GM23338 (cell line): ENCODE results near the gene LRCH3. TPM values are rescaled to one million over a fixed set of nuclear protein-coding genes. Genes with fewer than 3 reads are reported as not detected.
A peak's percentile ranks its signal among the peaks of the same experiment; 100 is the strongest.

Source experiments
- ATAC-seq: fragments of 200-7000 bp; cut with Tn5 transposase; 3 replicates; pipeline ENCODE4 v1.9.1; 2020
- DNase-seq: peaks from one replicate; pipeline ENCODE4 v3.0.0-alpha.2; 2015; ENCODE audit warnings: low spot score
- H2AFZ ChIP-seq: fragments of 200-600 bp; sonication (generic); 2 replicates; pipeline ENCODE4 v1.8.0; 2016; ENCODE audit warnings: antibody characterized with exemption, mild to moderate bottlenecking, moderate library complexity
- H3F3A ChIP-seq: fragments of 200-600 bp; sonication (generic); replicated peaks from 2 replicates; pipeline ENCODE4 v1.8.0; 2017; ENCODE audit warnings: antibody characterized with exemption, mixed run types, low read depth
- H3K27ac ChIP-seq: fragments of 200-600 bp; sonication (generic); 2 replicates; pipeline ENCODE4 v1.6.1; 2016; ENCODE audit warnings: low read depth
- H3K27me3 ChIP-seq: fragments of 200-600 bp; sonication (generic); 2 replicates; pipeline ENCODE4 v1.8.0; 2016; ENCODE audit warnings: mild to moderate bottlenecking, mixed run types, moderate library complexity; ENCODE audit not compliant: insufficient read depth
- H3K36me3 ChIP-seq: fragments of 200-600 bp; sonication (generic); 2 replicates; pipeline ENCODE4 v1.8.0; 2016; ENCODE audit warnings: mild to moderate bottlenecking; ENCODE audit not compliant: insufficient read depth
- H3K4me1 ChIP-seq: fragments of 200-600 bp; sonication (generic); 2 replicates; pipeline ENCODE4 v1.8.0; 2016; ENCODE audit warnings: mild to moderate bottlenecking, moderate library complexity; ENCODE audit not compliant: insufficient read depth
- H3K4me2 ChIP-seq: fragments of 200-600 bp; sonication (generic); 2 replicates; pipeline ENCODE4 v1.7.1; 2017; ENCODE audit warnings: mixed run types
- H3K4me3 ChIP-seq: fragments of 200-600 bp; sonication (generic); 2 replicates; pipeline ENCODE4 v1.6.1; 2016; ENCODE audit warnings: mixed run types
- H3K79me2 ChIP-seq: fragments of 200-600 bp; sonication (generic); replicated peaks from 2 replicates; pipeline ENCODE4 v1.8.0; 2017; ENCODE audit warnings: mild to moderate bottlenecking; ENCODE audit not compliant: insufficient read depth
- H3K9me2 ChIP-seq: fragments of 200-600 bp; sonication (generic); 2 replicates; pipeline ENCODE4 v1.8.0; 2017; ENCODE audit not compliant: insufficient read depth
- H4K20me1 ChIP-seq: fragments of 200-600 bp; sonication (generic); replicated peaks from 2 replicates; pipeline ENCODE4 v1.8.0; 2017; ENCODE audit warnings: mild to moderate bottlenecking; ENCODE audit not compliant: insufficient read depth
- H3K27ac Mint-ChIP-seq: 2 replicates; pipeline ENCODE4 v1.8.0; 2020; ENCODE audit warnings: inconsistent platforms, mild to moderate bottlenecking, moderate library complexity, mixed read lengths
- H3K27me3 Mint-ChIP-seq: 3 replicates; pipeline ENCODE4 v1.8.0; 2022; ENCODE audit warnings: low read depth, mild to moderate bottlenecking, moderate library complexity, mixed read lengths, inconsistent platforms; ENCODE audit not compliant: insufficient read depth, poor library complexity
- H3K36me3 Mint-ChIP-seq: 3 replicates; pipeline ENCODE4 v1.8.0; 2021; ENCODE audit warnings: low read depth, mild to moderate bottlenecking, inconsistent platforms, moderate library complexity, mixed read lengths
- H3K4me1 Mint-ChIP-seq: 3 replicates; pipeline ENCODE4 v1.8.0; 2020; ENCODE audit warnings: mild to moderate bottlenecking, inconsistent platforms, mixed read lengths
- H3K4me3 Mint-ChIP-seq: 3 replicates; pipeline ENCODE4 v1.8.0; 2021; ENCODE audit warnings: moderate library complexity, mild to moderate bottlenecking, inconsistent platforms, mixed read lengths
- H3K9me3 Mint-ChIP-seq: 3 replicates; pipeline ENCODE4 v1.8.0; 2020; ENCODE audit warnings: moderate library complexity, mild to moderate bottlenecking, inconsistent platforms, mixed read lengths
- CREB1 ChIP-seq: fragments of 250-450 bp; sonication (Bioruptor Pico); IDR thresholded peaks from 2 replicates; pipeline ENCODE4 v1.5.0; 2020; ENCODE audit warnings: low read depth, mild to moderate bottlenecking, moderate library complexity
- CTCF ChIP-seq, 2 experiments: fragments of 200-600 bp in 1 of 2; sonication (generic) in 1 of 2; conservative IDR thresholded peaks; 2 replicates each; pipeline versions ENCODE4 v1.5.1 to v1.6.1; 2016 to 2017; ENCODE audit warnings: antibody characterized with exemption in 2 of 2, low read depth in 2 of 2, mild to moderate bottlenecking in 2 of 2, moderate library complexity in 1 of 2
- ETS1 ChIP-seq: IDR thresholded peaks from 2 replicates; pipeline ENCODE4 v1.6.1; 2016; ENCODE audit warnings: antibody characterized with exemption
- EZH2 ChIP-seq: fragments of 200-600 bp; sonication (generic); IDR thresholded peaks from one replicate; pipeline ENCODE4 v1.8.0; 2017; ENCODE audit warnings: antibody characterized with exemption, mild to moderate bottlenecking, low read depth; ENCODE audit not compliant: unreplicated experiment
- EZH2phosphoT487 ChIP-seq: fragments of 200-600 bp; sonication (generic); IDR thresholded peaks from one replicate; pipeline ENCODE4 v1.8.1; 2018; ENCODE audit warnings: antibody characterized with exemption; ENCODE audit not compliant: unreplicated experiment
- POLR2AphosphoS5 ChIP-seq: IDR thresholded peaks from 2 replicates; pipeline ENCODE4 v1.6.1; 2016; ENCODE audit warnings: antibody characterized with exemption, low read depth
- REST ChIP-seq: IDR thresholded peaks from one replicate; pipeline ENCODE4 v1.6.1; 2018; ENCODE audit warnings: antibody characterized with exemption; ENCODE audit not compliant: unreplicated experiment
- STAT1 ChIP-seq: IDR thresholded peaks from one replicate; pipeline ENCODE4 v1.6.1; 2016; ENCODE audit warnings: antibody characterized with exemption; ENCODE audit not compliant: unreplicated experiment
- ZNF114 ChIP-seq: fragments of 250-450 bp; sonication (Bioruptor Pico); IDR thresholded peaks from 2 replicates; pipeline ENCODE4 v1.5.0; 2020; ENCODE audit warnings: mild to moderate bottlenecking, moderate library complexity
- ZNF331 ChIP-seq: fragments of 250-450 bp; sonication (Bioruptor Pico); IDR thresholded peaks from 2 replicates; pipeline ENCODE4 v1.5.0; 2020; ENCODE audit warnings: low read depth, mild to moderate bottlenecking, moderate library complexity
- ZNF462 ChIP-seq: fragments of 250-450 bp; sonication (Bioruptor Pico); IDR thresholded peaks from 2 replicates; pipeline ENCODE4 v1.5.0; 2020; ENCODE audit warnings: mild to moderate bottlenecking, moderate library complexity
- polyA plus RNA-seq: library from polyadenylated mRNA; unstranded; fragments of >200 nt; fragmentation: Nextera tagmentation; extraction: Ambion mirVana; gene quantifications from 2 replicates; pipeline ENCODE4 v1.2.1, GENCODE V29; 2016
- total RNA-seq: library from RNA; depleted of rRNA; stranded (reverse); fragments of >200 nt; shearing (Covaris generic); gene quantifications from 2 replicates; pipeline ENCODE4 v1.2.3, GENCODE V29; 2014

LRCH3 gene
- total and polyA plus RNA-seq, 2 experiments from 2014 or later, result 22.9 to 60.0 TPM

GRCh38 chr3:197858133-197858532 is 67.1 kb downstream of the LRCH3 start:
- Histone ChIP-seq H3K9me2 (no peaks in the 10 kb centered on the region), H3K4me2 (peak overlapping the region; percentile 28), H3F3A (no peaks in the 10 kb centered on the region), H3K4me1 (peaks cover 44% of the 10 kb centered on the region), H3K79me2 (no peaks in the 10 kb centered on the region), H3K4me3 (no peak overlapping the region), H3K27ac (peak overlapping the region; percentile 79), H2AFZ (no peak overlapping the region), H4K20me1 (no peaks in the 10 kb centered on the region), H3K36me3 (no peaks in the 10 kb centered on the region), H3K27me3 (no peaks in the 10 kb centered on the region)
- ATAC-seq, result no peak
- Mint-ChIP-seq H3K4me3 (no peak overlapping the region), H3K9me3 (no peaks in the 10 kb centered on the region; the same call in 2 of the 3 replicates), H3K36me3 (peaks cover 46% of the 10 kb centered on the region), H3K27me3 (peaks cover 4% of the 10 kb centered on the region), H3K27ac (no peak overlapping the region), H3K4me1 (peaks cover 66% of the 10 kb centered on the region)
- DNase-seq, result no peak
- TF ChIP-seq REST (no peak), ZNF331 (CRISPR knock-in tag) (no peak), ZNF114 (CRISPR knock-in tag) (no peak), CTCF (conservative IDR thresholded peaks at IDR 0.05; ENCODE audit: low read depth in 2 of 2) (no peak), POLR2AphosphoS5 (no peak), EZH2 (no peak), EZH2phosphoT487 (no peak), ZNF462 (CRISPR knock-in tag) (no peak), ETS1 (no peak), STAT1 (no peak), CREB1 (CRISPR knock-in tag) (no peak)
